Measurements from ENCODE around the gene LMF2. TPM values are rescaled to one million over a fixed set of nuclear protein-coding genes. Genes with fewer than 3 reads are reported as not detected.
A peak's percentile ranks its signal among the peaks of the same experiment; 100 is the strongest.

Gene LMF2
- total RNA-seq, 2 experiments from 2014 or later, result 59.3 to 62.6 TPM

- Mint-ChIP-seq H3K27me3 (peaks cover 21% of the 10 kb centered on the region), H3K4me1 (peaks cover 48% of the 10 kb centered on the region), H3K36me3 (peaks cover 36% of the 10 kb centered on the region), H3K9me3 (no peaks in the 10 kb centered on the region), H3K4me3 (peak overlapping the region; percentile 85), H3K27ac (peak overlapping the region; percentile 90)
- DNase-seq, result no peak
Observed at GRCh38 chr22:50529416-50529896, 22.0 kb upstream of the LMF2 start.

GRCh38 chr22:50528682-50529415 is 21.3 kb upstream of the LMF2 start:
- H3K4me3 Mint-ChIP-seq, result peak overlapping the region; percentile 85
- H3K9me3 Mint-ChIP-seq, result no peaks in the 10 kb centered on the region
- H3K4me1 Mint-ChIP-seq, result peaks cover 46% of the 10 kb centered on the region
- peaks cover 40% of the 10 kb centered on the region for H3K36me3 Mint-ChIP-seq
- H3K27ac Mint-ChIP-seq, result peak overlapping the region; percentile 90
- no peak for DNase-seq
- H3K27me3 Mint-ChIP-seq, result peaks cover 24% of the 10 kb centered on the region

- Mint-ChIP-seq H3K4me1 (peaks cover 42% of the 10 kb centered on the region), H3K27me3 (peaks cover 22% of the 10 kb centered on the region), H3K4me3 (peak overlapping the region; percentile 85), H3K36me3 (peaks cover 42% of the 10 kb centered on the region), H3K9me3 (no peaks in the 10 kb centered on the region), H3K27ac (peak overlapping the region; percentile 90)
- no peak for DNase-seq
Observed at GRCh38 chr22:50527921-50528681, 20.6 kb upstream of the LMF2 start.

- Mint-ChIP-seq H3K4me3 (peak overlapping the region; percentile 85), H3K9me3 (no peaks in the 10 kb centered on the region), H3K27ac (peak overlapping the region; percentile 90), H3K4me1 (peaks cover 35% of the 10 kb centered on the region), H3K36me3 (peaks cover 40% of the 10 kb centered on the region), H3K27me3 (peaks cover 17% of the 10 kb centered on the region)
- peak; percentile 63 for DNase-seq
Observed at GRCh38 chr22:50526834-50527801, 19.6 kb upstream of the LMF2 start.

- peaks cover 17% of the 10 kb centered on the region for H3K27me3 Mint-ChIP-seq
- peak overlapping the region; percentile 90 for H3K27ac Mint-ChIP-seq
- peak; percentile 92 for DNase-seq
- peaks cover 40% of the 10 kb centered on the region for H3K36me3 Mint-ChIP-seq
- no peaks in the 10 kb centered on the region for H3K9me3 Mint-ChIP-seq
- H3K4me1 Mint-ChIP-seq, result peaks cover 35% of the 10 kb centered on the region
- H3K4me3 Mint-ChIP-seq, result peak overlapping the region; percentile 97
Observed at GRCh38 chr22:50526108-50526833, 18.8 kb upstream of the LMF2 start.

GRCh38 chr22:50525858-50526107 is 18.3 kb upstream of the LMF2 start:
- Mint-ChIP-seq H3K9me3 (no peaks in the 10 kb centered on the region), H3K27ac (peak overlapping the region; percentile 92)

GRCh38 chr22:50525104-50525857 is 17.8 kb upstream of the LMF2 start, which contains the start of gene SCO2:
Gene SCO2 (minus strand): TSS chr22:50525598. CDS start chr22:50524411, 1,187 bp downstream.
- Mint-ChIP-seq H3K27ac (peak within 1 kb of the TSS; percentile 92), H3K36me3 (peaks cover 39% of the 10 kb centered on the region), H3K4me3 (peak within 1 kb of the TSS; percentile 97), H3K27me3 (peaks cover 8% of the 10 kb centered on the region), H3K9me3 (no peaks in the 10 kb centered on the region), H3K4me1 (peaks cover 32% of the 10 kb centered on the region)
- peak; percentile 99 for DNase-seq

More at GRCh38 chr22:50525858-50526107, 18.3 kb upstream of the LMF2 start:
- no peak for DNase-seq
- peaks cover 32% of the 10 kb centered on the region for H3K4me1 Mint-ChIP-seq
- peaks cover 12% of the 10 kb centered on the region for H3K27me3 Mint-ChIP-seq
- peak overlapping the region; percentile 97 for H3K4me3 Mint-ChIP-seq
- H3K36me3 Mint-ChIP-seq, result peaks cover 39% of the 10 kb centered on the region

- Mint-ChIP-seq H3K36me3 (peaks cover 43% of the 10 kb centered on the region), H3K27ac (peak overlapping the region; percentile 92), H3K4me3 (peak overlapping the region; percentile 97), H3K27me3 (peaks cover 8% of the 10 kb centered on the region), H3K4me1 (peaks cover 32% of the 10 kb centered on the region), H3K9me3 (no peaks in the 10 kb centered on the region)
- no peak for DNase-seq
Observed at GRCh38 chr22:50524676-50525103, 17.2 kb upstream of the LMF2 start.

GRCh38 chr22:50523806-50524675 is 16.5 kb upstream of the LMF2 start:
- Mint-ChIP-seq H3K4me1 (peaks cover 32% of the 10 kb centered on the region), H3K4me3 (peak overlapping the region; percentile 97), H3K9me3 (no peaks in the 10 kb centered on the region), H3K27ac (peak overlapping the region; percentile 92), H3K27me3 (peaks cover 8% of the 10 kb centered on the region), H3K36me3 (peaks cover 46% of the 10 kb centered on the region)
- no peak for DNase-seq

GRCh38 chr22:50523458-50523805 is 15.9 kb upstream of the LMF2 start:
- peaks cover 26% of the 10 kb centered on the region for H3K4me1 Mint-ChIP-seq
- peak overlapping the region; percentile 97 for H3K4me3 Mint-ChIP-seq
- no peaks in the 10 kb centered on the region for H3K9me3 Mint-ChIP-seq
- DNase-seq, result no peak
- H3K27ac Mint-ChIP-seq, result peak overlapping the region; percentile 45
- peaks cover 8% of the 10 kb centered on the region for H3K27me3 Mint-ChIP-seq
- peaks cover 41% of the 10 kb centered on the region for H3K36me3 Mint-ChIP-seq

GRCh38 chr22:50522806-50523438 is 15.4 kb upstream of the LMF2 start:
- DNase-seq, result no peak
- Mint-ChIP-seq H3K4me3 (peak overlapping the region; percentile 97), H3K4me1 (peaks cover 21% of the 10 kb centered on the region), H3K36me3 (peaks cover 36% of the 10 kb centered on the region), H3K27me3 (peaks cover 8% of the 10 kb centered on the region), H3K27ac (no peak overlapping the region), H3K9me3 (no peaks in the 10 kb centered on the region)

GRCh38 chr22:50522208-50522805 is 14.8 kb upstream of the LMF2 start:
- Mint-ChIP-seq H3K4me3 (no peak overlapping the region), H3K9me3 (no peaks in the 10 kb centered on the region), H3K4me1 (peaks cover 15% of the 10 kb centered on the region), H3K27me3 (peaks cover 8% of the 10 kb centered on the region), H3K36me3 (peaks cover 30% of the 10 kb centered on the region), H3K27ac (no peak overlapping the region)
- DNase-seq, result no peak

Measured in activated naive CD8-positive, alpha-beta T cell treated with anti-CD3 and anti-CD28 coated beads for 36 hours (primary cell).